Effector memory CD8-positive, alpha-beta T cell (primary cell): ENCODE data around the gene LIPI.
"Not testable (repeated sequence)": the region's sequence is repeated elsewhere in the genome, so short reads cannot be mapped to it uniquely, and the experiment has no call there.

ENCODE experiments used
- ATAC-seq: fragments of 150-1000 bp; cut with Tn5 transposase; replicated peaks from 2 replicates; pipeline ENCODE4 v1.10.0; 2021; ENCODE audit warnings: mild to moderate bottlenecking, moderate library complexity
- DNase-seq, 3 experiments: peaks; one replicate each; pipeline ENCODE4 v3.0.0; 2021
- H3K27ac Mint-ChIP-seq, 2 donors: one replicate each; pipeline ENCODE4 v1.8.0; 2022; ENCODE audit warnings: mild to moderate bottlenecking in 2 of 2, mixed read lengths in 2 of 2, moderate library complexity in 2 of 2
- H3K27me3 Mint-ChIP-seq, 2 donors: one replicate each; pipeline ENCODE4 v1.8.0; 2022; ENCODE audit warnings: mixed read lengths in 2 of 2
- H3K36me3 Mint-ChIP-seq: one replicate; pipeline ENCODE4 v1.8.0; 2022; ENCODE audit warnings: mild to moderate bottlenecking, moderate library complexity, mixed read lengths; ENCODE audit not compliant: insufficient read depth
- H3K4me1 Mint-ChIP-seq, 2 donors: one replicate each; pipeline ENCODE4 v1.8.0; 2022; ENCODE audit warnings: low read depth in 2 of 2, mixed read lengths in 2 of 2
- H3K4me3 Mint-ChIP-seq, 2 donors: one replicate each; pipeline ENCODE4 v1.8.0; 2022; ENCODE audit warnings: mild to moderate bottlenecking in 2 of 2, mixed read lengths in 2 of 2, moderate library complexity in 2 of 2
- H3K9me3 Mint-ChIP-seq, 2 donors: one replicate each; pipeline ENCODE4 v1.8.0; 2022; ENCODE audit warnings: mixed read lengths in 2 of 2

The LIPI gene

GRCh38 chr21:14099570-14099969, 111.2 kb downstream of the LIPI start:
- Mint-ChIP-seq H3K27ac (no peak overlapping the region), H3K27me3 (no peaks in the 10 kb centered on the region), H3K36me3 (no peaks in the 10 kb centered on the region), H3K9me3 (peaks cover 0 to 5% of the 10 kb centered on the region in 2 donors), H3K4me3 (no peak overlapping the region), H3K4me1 (no peaks in the 10 kb centered on the region)
- ATAC-seq (no peak), DNase-seq (no peak)

DNA sequence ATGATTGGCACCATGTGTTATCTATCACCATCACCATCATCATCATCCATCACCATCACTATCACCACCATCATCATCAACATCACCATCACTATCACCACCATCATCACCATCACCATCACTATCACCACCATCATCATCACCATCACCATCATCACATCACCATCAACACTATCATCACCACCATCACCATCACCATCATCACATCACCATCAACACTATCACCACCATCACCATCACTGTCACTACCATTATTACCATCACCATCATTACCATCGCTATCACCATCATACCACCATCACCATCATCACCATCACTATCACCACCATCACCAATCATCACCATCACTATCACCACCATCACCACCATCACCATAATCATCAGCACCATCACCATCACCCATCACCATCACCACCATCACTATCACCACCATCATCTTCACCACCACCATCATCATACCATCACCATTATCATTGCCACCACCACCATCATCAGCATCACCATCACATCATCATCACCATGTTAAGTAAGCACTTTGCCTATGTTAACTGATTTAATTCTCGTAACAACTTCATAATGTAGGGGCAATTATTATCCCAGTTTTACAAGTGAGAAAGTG, 112.8 kb downstream of the LIPI start:
- H3K4me3 Mint-ChIP-seq, result no peak overlapping the region
- no peak overlapping the region for H3K27ac Mint-ChIP-seq
- peaks cover 0 to 5% of the 10 kb centered on the region in 2 donors for H3K9me3 Mint-ChIP-seq
- no peaks in the 10 kb centered on the region for H3K27me3 Mint-ChIP-seq
- no peaks in the 10 kb centered on the region for H3K4me1 Mint-ChIP-seq
- no peaks in the 10 kb centered on the region for H3K36me3 Mint-ChIP-seq
- DNase-seq (no peak), ATAC-seq (no peak)

DNA sequence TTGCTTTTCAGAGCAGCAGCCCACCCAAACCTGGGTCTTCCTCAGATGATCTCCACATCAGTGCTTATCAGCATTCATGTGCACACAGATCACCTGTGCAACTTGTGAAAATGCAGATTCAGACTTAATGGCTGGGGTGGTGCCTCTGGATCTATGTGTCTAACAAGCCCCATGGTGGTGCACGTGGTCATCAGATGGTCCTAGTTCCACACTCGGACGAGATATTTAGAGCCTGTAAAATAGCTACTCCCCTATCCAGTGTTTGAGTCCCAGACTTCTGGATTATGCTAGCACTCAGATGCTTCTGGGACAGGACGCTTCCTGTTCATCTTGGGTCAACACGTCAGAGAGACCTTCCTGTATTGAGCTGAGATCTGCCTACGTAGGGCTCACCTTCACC, 114.2 kb downstream of the LIPI start:
- Mint-ChIP-seq H3K27me3 (no peaks in the 10 kb centered on the region), H3K36me3 (no peaks in the 10 kb centered on the region), H3K4me3 (no peak overlapping the region), H3K9me3 (peaks cover 0 to 5% of the 10 kb centered on the region in 2 donors), H3K4me1 (no peaks in the 10 kb centered on the region), H3K27ac (no peak overlapping the region)
- DNase-seq (no peak), ATAC-seq (no peak)

DNA sequence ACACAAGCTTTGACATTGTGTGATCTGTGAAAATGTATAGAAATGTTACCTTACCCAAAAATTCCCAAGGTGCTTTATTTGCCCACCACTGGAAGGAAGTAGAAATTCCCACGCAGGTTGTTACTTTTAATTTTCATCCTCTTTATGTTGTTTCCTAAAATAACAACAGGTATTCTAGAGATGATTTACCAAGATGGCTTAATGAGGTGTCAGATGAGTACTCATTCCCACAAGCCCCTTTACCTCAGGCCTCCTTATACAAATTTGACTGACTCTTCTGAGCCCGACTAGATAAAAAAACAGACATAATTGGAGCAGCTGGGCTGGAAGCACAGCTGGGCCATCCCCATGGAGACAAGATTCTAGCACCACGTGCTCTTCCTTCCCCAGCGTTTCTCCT, 114.6 kb downstream of the LIPI start:
- no peak for DNase-seq
- H3K27ac Mint-ChIP-seq, result no peak overlapping the region
- H3K9me3 Mint-ChIP-seq, result peaks cover 0 to 5% of the 10 kb centered on the region in 2 donors
- H3K36me3 Mint-ChIP-seq, result no peaks in the 10 kb centered on the region
- H3K4me3 Mint-ChIP-seq, result no peak overlapping the region
- no peak for ATAC-seq
- H3K4me1 Mint-ChIP-seq, result no peaks in the 10 kb centered on the region
- H3K27me3 Mint-ChIP-seq, result no peaks in the 10 kb centered on the region

DNA sequence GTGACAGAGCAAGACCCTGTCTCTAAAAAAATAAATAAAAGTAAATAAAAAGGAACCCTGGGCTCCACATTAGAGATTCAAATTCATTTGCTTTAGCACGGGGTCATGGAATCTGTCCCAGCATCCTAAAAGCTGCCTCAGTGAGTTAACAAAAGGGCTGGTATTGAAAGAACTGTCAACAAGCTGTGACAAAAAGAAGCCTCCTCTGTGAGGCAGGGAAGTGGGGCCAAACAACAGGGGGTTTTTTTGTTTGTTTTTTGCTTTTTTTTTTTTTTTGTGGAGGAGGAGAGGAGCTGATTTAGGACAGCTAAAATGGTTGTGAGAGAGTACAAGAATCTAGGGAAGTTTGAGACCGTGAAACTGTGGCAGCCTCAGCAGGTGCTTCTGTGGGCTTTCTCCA, 115.7 kb downstream of the LIPI start:
- no peak for DNase-seq
- Mint-ChIP-seq H3K4me1 (no peaks in the 10 kb centered on the region), H3K27me3 (no peaks in the 10 kb centered on the region), H3K36me3 (no peaks in the 10 kb centered on the region), H3K4me3 (no peak overlapping the region), H3K27ac (no peak overlapping the region), H3K9me3 (peaks cover 0 to 5% of the 10 kb centered on the region in 2 donors)
- ATAC-seq, result no peak

- Mint-ChIP-seq H3K9me3 (peaks cover 0 to 2% of the 10 kb centered on the region in 2 donors), H3K27me3 (no peaks in the 10 kb centered on the region), H3K4me1 (no peaks in the 10 kb centered on the region), H3K4me3 (no peak overlapping the region), H3K36me3 (no peaks in the 10 kb centered on the region), H3K27ac (no peak overlapping the region)
- no peak for ATAC-seq
- no peak for DNase-seq
Measured at GRCh38 chr21:14092834-14093560, 117.8 kb downstream of the LIPI start.

DNA sequence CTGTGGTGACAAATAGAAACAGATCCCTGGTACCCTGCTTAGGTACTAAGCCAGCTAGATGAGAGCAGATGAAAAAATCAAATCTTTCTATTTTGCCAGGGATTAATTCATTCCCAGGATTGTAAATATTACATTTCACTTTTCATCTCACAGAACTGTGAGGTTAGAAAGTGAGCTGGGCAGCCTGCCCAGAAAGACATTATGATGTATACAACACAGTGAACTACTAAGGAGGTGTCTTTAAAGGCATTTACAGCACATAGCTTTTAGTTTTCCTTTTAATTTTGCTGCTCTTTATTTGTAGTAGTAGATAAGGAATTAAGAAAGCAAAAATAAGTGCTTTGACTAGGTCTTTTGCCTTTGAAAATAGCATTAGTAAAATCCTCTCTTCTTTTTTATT, 120.6 kb downstream of the LIPI start:
- not testable (repeated sequence) for H3K4me3 Mint-ChIP-seq, DNase-seq, ATAC-seq, H3K9me3 Mint-ChIP-seq, H3K36me3 Mint-ChIP-seq, H3K4me1 Mint-ChIP-seq, H3K27ac Mint-ChIP-seq, H3K27me3 Mint-ChIP-seq

DNA sequence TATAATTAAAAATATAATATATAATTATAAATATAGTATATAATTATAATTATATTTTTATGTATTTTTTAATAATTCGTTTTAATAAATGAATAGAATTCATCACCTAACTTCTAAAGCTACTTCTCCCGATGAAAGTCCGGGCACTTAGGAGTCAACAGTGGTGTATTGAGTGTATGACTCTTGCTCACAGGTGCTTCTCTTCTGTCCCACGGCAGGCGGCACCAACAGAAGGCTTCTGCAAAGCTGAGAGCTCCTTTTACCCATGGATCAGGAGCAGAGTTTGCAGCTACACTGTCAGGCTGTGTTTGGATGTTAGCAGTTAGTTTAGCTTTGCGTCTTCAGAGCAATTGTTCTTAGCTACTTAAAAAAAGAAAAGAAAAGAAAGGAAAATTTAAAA, 122.4 kb downstream of the LIPI start:
- H3K4me3 Mint-ChIP-seq, result no peak overlapping the region
- no peak for ATAC-seq

GRCh38 chr21:14086553-14086952, 124.2 kb downstream of the LIPI start:
- H3K9me3 Mint-ChIP-seq, result no peaks in the 10 kb centered on the region
- H3K4me1 Mint-ChIP-seq, result no peaks in the 10 kb centered on the region
- H3K36me3 Mint-ChIP-seq, result no peaks in the 10 kb centered on the region
- DNase-seq (no peak), ATAC-seq (no peak)
- no peaks in the 10 kb centered on the region for H3K27me3 Mint-ChIP-seq
- no peak overlapping the region for H3K4me3 Mint-ChIP-seq
- no peak overlapping the region for H3K27ac Mint-ChIP-seq

More for the DNA sequence above, 122.4 kb downstream of the LIPI start:
- no peaks in the 10 kb centered on the region for H3K27me3 Mint-ChIP-seq
- H3K4me1 Mint-ChIP-seq, result no peaks in the 10 kb centered on the region
- H3K9me3 Mint-ChIP-seq, result no peaks in the 10 kb centered on the region
- no peaks in the 10 kb centered on the region for H3K36me3 Mint-ChIP-seq
- H3K27ac Mint-ChIP-seq, result no peak overlapping the region
- no peak for DNase-seq

GRCh38 chr21:14084701-14085100, 126.1 kb downstream of the LIPI start:
- H3K27ac Mint-ChIP-seq, result no peak overlapping the region
- H3K36me3 Mint-ChIP-seq, result peaks cover 3% of the 10 kb centered on the region
- H3K4me1 Mint-ChIP-seq, result no peaks in the 10 kb centered on the region
- H3K4me3 Mint-ChIP-seq, result no peak overlapping the region
- H3K27me3 Mint-ChIP-seq, result no peaks in the 10 kb centered on the region
- ATAC-seq, result no peak
- DNase-seq, result no peak
- no peaks in the 10 kb centered on the region for H3K9me3 Mint-ChIP-seq

DNA sequence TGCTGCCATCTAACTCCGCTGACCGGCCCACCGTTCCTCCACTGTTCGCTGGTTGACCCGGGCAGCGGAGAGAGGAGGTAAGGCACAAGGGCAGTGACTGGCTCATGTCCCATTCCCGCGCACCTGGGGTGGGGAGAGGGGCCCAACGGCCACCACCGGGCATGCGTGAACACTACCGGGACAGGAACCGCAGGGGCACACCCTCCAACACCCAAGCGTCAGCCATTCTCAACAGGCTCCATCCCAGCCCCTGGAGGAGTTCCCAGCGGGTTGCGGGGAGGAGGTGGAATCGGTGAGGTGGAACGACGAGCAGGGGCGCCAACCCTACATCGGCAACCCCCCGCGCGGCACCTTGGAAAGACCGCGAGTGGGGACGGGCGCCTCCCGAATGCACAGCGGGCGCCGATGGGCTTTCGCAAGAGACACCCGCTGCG, 126.7 kb downstream of the LIPI start:
- no peaks in the 10 kb centered on the region for H3K4me1 Mint-ChIP-seq
- H3K27ac Mint-ChIP-seq, result no peak overlapping the region
- DNase-seq, result no peak
- ATAC-seq, result no peak
- no peaks in the 10 kb centered on the region for H3K9me3 Mint-ChIP-seq
- no peaks in the 10 kb centered on the region for H3K27me3 Mint-ChIP-seq
- no peak overlapping the region for H3K4me3 Mint-ChIP-seq
- peaks cover 3% of the 10 kb centered on the region for H3K36me3 Mint-ChIP-seq

- DNase-seq (no peak), ATAC-seq (no peak)
- Mint-ChIP-seq H3K4me1 (peaks cover 0 to 12% of the 10 kb centered on the region in 2 donors), H3K9me3 (peaks cover 3 to 24% of the 10 kb centered on the region in 2 donors), H3K4me3 (no peak overlapping the region), H3K36me3 (peaks cover 5% of the 10 kb centered on the region), H3K27me3 (no peaks in the 10 kb centered on the region), H3K27ac (no peak overlapping the region)
Measured at GRCh38 chr21:14080764-14081096, 130.0 kb downstream of the LIPI start.

DNA sequence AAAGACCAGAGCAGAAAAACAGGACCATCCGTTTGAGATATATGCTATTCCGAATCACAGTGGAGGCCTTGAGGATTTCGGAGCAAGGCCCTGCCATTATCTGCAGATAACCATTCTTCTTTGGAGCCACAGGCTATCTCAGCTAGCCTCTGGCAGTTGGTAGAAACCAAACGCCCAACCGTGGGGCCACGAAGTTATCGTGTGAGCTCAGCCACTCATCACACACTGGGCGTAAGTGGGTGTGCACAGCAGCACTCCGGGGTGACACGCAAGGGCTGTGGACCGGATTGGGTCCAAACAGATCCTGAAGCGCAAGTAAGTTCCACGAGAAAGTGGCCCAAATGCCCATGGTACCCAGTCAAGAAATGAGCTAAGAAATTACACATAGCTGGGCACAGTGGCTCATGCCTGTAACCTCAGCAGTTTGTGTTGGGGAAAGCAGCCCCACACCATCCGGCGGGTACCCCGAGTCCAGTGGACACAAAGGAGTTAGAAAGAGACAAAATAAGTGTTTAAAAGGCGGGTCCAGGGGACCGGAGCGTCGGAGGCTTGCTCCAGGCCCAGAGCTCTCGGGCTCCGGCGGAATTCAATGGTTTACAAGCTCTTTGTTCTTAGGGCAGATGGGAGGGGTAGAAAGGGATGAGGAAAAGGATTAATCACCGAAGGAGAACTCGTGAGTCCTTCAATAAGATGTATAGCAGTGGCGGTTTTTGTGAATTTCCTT, 130.6 kb downstream of the LIPI start:
- no peak for ATAC-seq

More for the DNA sequence above, 130.6 kb downstream of the LIPI start:
- no peak for DNase-seq
- Mint-ChIP-seq H3K4me3 (no peak overlapping the region), H3K9me3 (peaks cover 3 to 24% of the 10 kb centered on the region in 2 donors), H3K27ac (no peak overlapping the region), H3K36me3 (peaks cover 5% of the 10 kb centered on the region), H3K27me3 (no peaks in the 10 kb centered on the region), H3K4me1 (peaks cover 0 to 12% of the 10 kb centered on the region in 2 donors)
